ENCODE results near the gene ZRANB1. TPM values are rescaled to one million over a fixed set of nuclear protein-coding genes. Genes with fewer than 3 reads are reported as not detected.
A peak's percentile ranks its signal among the peaks of the same experiment; 100 is the strongest.

Gene ZRANB1
- total RNA-seq, 1 experiment from 2014 or later: 23.2 TPM

- CTCF ChIA-PET: interaction anchor here (0.6 to 1.2 kb wide), 3 partner anchors 14 to 574 kb away, joined by 3 to 4 read pairs (median 3); no protein-coding TSS in a partner anchor
- no peak for DNase-seq (ENCODE audit: unreplicated experiment)
Measured at GRCh38 chr10:124978376-124978725, 36.4 kb downstream of the ZRANB1 start.

GRCh38 chr10:124983321-124983720 is 41.4 kb downstream of the ZRANB1 start:
- ChIA-PET POLR2A (interaction anchor here (0.6 kb wide), 1 partner anchor 411 kb away, joined by 3 read pairs; no protein-coding TSS in a partner anchor), CTCF (interaction anchor here (1.3 kb wide), 1 partner anchor 9 kb away, joined by 5 read pairs; no protein-coding TSS in a partner anchor)
- no peak for DNase-seq (ENCODE audit: unreplicated experiment)
- Mint-ChIP-seq H3K27ac (ENCODE audit: low read depth, unreplicated experiment) (no peak overlapping the region), H3K4me1 (ENCODE audit: insufficient read depth, unreplicated experiment) (no peaks in the 10 kb centered on the region), H3K4me3 (ENCODE audit: unreplicated experiment) (no peak overlapping the region), H3K36me3 (ENCODE audit: insufficient read depth, unreplicated experiment) (peaks cover 81% of the 10 kb centered on the region), H3K27me3 (ENCODE audit: insufficient read depth, unreplicated experiment) (no peaks in the 10 kb centered on the region), H3K9me3 (ENCODE audit: unreplicated experiment) (no peaks in the 10 kb centered on the region)
- BruUV-seq (replicated peaks): no TSS peak
- TF ChIP-seq CTCF (IDR thresholded peaks at IDR 0.05; ENCODE audit: unreplicated experiment): no peak
- intact Hi-C loops (cut with micrococcal nuclease): no loop called here

More at GRCh38 chr10:124978376-124978725, 36.4 kb downstream of the ZRANB1 start:
- intact Hi-C loops (cut with micrococcal nuclease): no loop called here
- H3K27ac Mint-ChIP-seq (ENCODE audit: low read depth, unreplicated experiment): no peak overlapping the region
- no peak for TF ChIP-seq CTCF (IDR thresholded peaks at IDR 0.05; ENCODE audit: unreplicated experiment)
- peaks cover 70% of the 10 kb centered on the region for H3K36me3 Mint-ChIP-seq (ENCODE audit: insufficient read depth, unreplicated experiment)
- H3K4me3 Mint-ChIP-seq (ENCODE audit: unreplicated experiment): no peak overlapping the region
- POLR2A ChIA-PET: no interaction called here
- H3K27me3 Mint-ChIP-seq (ENCODE audit: insufficient read depth, unreplicated experiment): no peaks in the 10 kb centered on the region
- H3K9me3 Mint-ChIP-seq (ENCODE audit: unreplicated experiment): no peaks in the 10 kb centered on the region
- BruUV-seq (replicated peaks): no TSS peak
- peaks cover 6% of the 10 kb centered on the region for H3K4me1 Mint-ChIP-seq (ENCODE audit: insufficient read depth, unreplicated experiment)

GRCh38 chr10:124984376-124984775 is 42.5 kb downstream of the ZRANB1 start:
- intact Hi-C loops (cut with micrococcal nuclease): no loop called here
- no peaks in the 10 kb centered on the region for H3K9me3 Mint-ChIP-seq (ENCODE audit: unreplicated experiment)
- H3K27ac Mint-ChIP-seq (ENCODE audit: low read depth, unreplicated experiment): no peak overlapping the region
- DNase-seq (ENCODE audit: unreplicated experiment): no peak
- no peak for TF ChIP-seq CTCF (IDR thresholded peaks at IDR 0.05; ENCODE audit: unreplicated experiment)
- no peaks in the 10 kb centered on the region for H3K27me3 Mint-ChIP-seq (ENCODE audit: insufficient read depth, unreplicated experiment)
- ChIA-PET CTCF (interaction anchor here (0.5 to 0.9 kb wide), 2 partner anchors 8 to 62 kb away, joined by 3 to 4 read pairs; no protein-coding TSS in a partner anchor), POLR2A (interaction anchor here (0.6 to 1.1 kb wide), 3 partner anchors 67 to 686 kb away, joined by 3 read pairs; no protein-coding TSS in a partner anchor)
- no peaks in the 10 kb centered on the region for H3K4me1 Mint-ChIP-seq (ENCODE audit: insufficient read depth, unreplicated experiment)
- BruUV-seq (replicated peaks): no TSS peak
- peaks cover 86% of the 10 kb centered on the region for H3K36me3 Mint-ChIP-seq (ENCODE audit: insufficient read depth, unreplicated experiment)
- H3K4me3 Mint-ChIP-seq (ENCODE audit: unreplicated experiment): no peak overlapping the region

- no peak overlapping the region for H3K27ac Mint-ChIP-seq (ENCODE audit: low read depth, unreplicated experiment)
Measured at GRCh38 chr10:124985162-124985561, 43.2 kb downstream of the ZRANB1 start.

More at GRCh38 chr10:124985162-124985561, 43.2 kb downstream of the ZRANB1 start:
- no peaks in the 10 kb centered on the region for H3K4me1 Mint-ChIP-seq (ENCODE audit: insufficient read depth, unreplicated experiment)
- intact Hi-C loops (cut with micrococcal nuclease): loop anchor here (5.0 kb wide), 1 partner anchor 68 kb away; no protein-coding TSS in a partner anchor
- no peak overlapping the region for H3K4me3 Mint-ChIP-seq (ENCODE audit: unreplicated experiment)
- ChIA-PET POLR2A (interaction anchor here (0.6 to 0.7 kb wide), 2 partner anchors 69 to 685 kb away, joined by 3 read pairs; no protein-coding TSS in a partner anchor), CTCF (no interaction called here)
- H3K9me3 Mint-ChIP-seq (ENCODE audit: unreplicated experiment): no peaks in the 10 kb centered on the region
- peaks cover 88% of the 10 kb centered on the region for H3K36me3 Mint-ChIP-seq (ENCODE audit: insufficient read depth, unreplicated experiment)
- no peak for TF ChIP-seq CTCF (IDR thresholded peaks at IDR 0.05; ENCODE audit: unreplicated experiment)
- DNase-seq (ENCODE audit: unreplicated experiment): no peak
- H3K27me3 Mint-ChIP-seq (ENCODE audit: insufficient read depth, unreplicated experiment): no peaks in the 10 kb centered on the region
- BruUV-seq (replicated peaks): TSS peak; percentile 28
